WERI-Rb-1 (cell line): Measurements from ENCODE around the gene CEMIP.

ENCODE experiments used
- DNase-seq: peaks from one replicate; pipeline ENCODE4 v3.0.0-alpha.2; 2020
- H3K27ac ChIP-seq: fragments of 250-450 bp; sonication (Bioruptor Pico); 2 replicates; pipeline ENCODE4 v1.5.1; 2020; ENCODE audit warnings: mild to moderate bottlenecking, moderate library complexity
- H3K27me3 ChIP-seq: fragments of 250-450 bp; sonication (Bioruptor Pico); 2 replicates; pipeline ENCODE4 v1.5.1; 2021; ENCODE audit warnings: mild to moderate bottlenecking, low read depth, moderate library complexity; ENCODE audit not compliant: insufficient read depth, severe bottlenecking
- H3K36me3 ChIP-seq: fragments of 250-450 bp; sonication (Bioruptor Pico); 2 replicates; pipeline ENCODE4 v1.5.1; 2020; ENCODE audit warnings: mild to moderate bottlenecking, moderate library complexity
- H3K4me3 ChIP-seq: 2 replicates; pipeline ENCODE4 v1.5.1; 2011; ENCODE audit warnings: low read depth, mild to moderate bottlenecking, control low read depth, low read length
- H3K9me3 ChIP-seq: fragments of 250-450 bp; sonication (Bioruptor Pico); 2 replicates; pipeline ENCODE4 v1.5.1; 2021; ENCODE audit warnings: mild to moderate bottlenecking, moderate library complexity; ENCODE audit not compliant: severe bottlenecking
- TF ChIP-seq, protein P1 (sequence below): IDR thresholded peaks from 2 replicates; pipeline ENCODE4 v1.5.1; 2011; ENCODE audit warnings: low read depth, mild to moderate bottlenecking, control low read depth, inconsistent platforms, low read length

The CEMIP gene

DNA sequence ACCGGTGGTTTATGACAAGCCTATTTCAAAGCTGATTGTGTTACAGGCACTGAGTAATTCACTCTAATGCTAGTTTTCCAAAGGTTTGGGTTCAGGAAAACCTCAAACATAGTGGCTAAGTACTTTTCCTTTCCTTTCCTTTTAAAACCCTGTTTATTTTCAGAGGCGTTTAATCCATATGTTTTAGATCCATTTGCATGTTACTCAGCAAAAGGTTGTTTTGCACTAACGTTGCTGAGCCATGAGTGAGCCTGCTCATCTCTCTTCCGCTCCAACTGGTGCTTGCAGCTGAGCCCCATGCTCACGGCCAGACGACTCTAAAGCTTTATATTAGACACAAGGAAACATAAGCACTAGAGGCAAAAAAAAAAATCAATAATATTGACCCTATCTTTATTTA lies 9.4 kb downstream of the CEMIP start:
- Histone ChIP-seq H3K27ac (no peak overlapping the region), H3K27me3 (no peaks in the 10 kb centered on the region), H3K36me3 (no peaks in the 10 kb centered on the region), H3K4me3 (no peak overlapping the region), H3K9me3 (no peaks in the 10 kb centered on the region)
- TF ChIP-seq, protein P1, sequence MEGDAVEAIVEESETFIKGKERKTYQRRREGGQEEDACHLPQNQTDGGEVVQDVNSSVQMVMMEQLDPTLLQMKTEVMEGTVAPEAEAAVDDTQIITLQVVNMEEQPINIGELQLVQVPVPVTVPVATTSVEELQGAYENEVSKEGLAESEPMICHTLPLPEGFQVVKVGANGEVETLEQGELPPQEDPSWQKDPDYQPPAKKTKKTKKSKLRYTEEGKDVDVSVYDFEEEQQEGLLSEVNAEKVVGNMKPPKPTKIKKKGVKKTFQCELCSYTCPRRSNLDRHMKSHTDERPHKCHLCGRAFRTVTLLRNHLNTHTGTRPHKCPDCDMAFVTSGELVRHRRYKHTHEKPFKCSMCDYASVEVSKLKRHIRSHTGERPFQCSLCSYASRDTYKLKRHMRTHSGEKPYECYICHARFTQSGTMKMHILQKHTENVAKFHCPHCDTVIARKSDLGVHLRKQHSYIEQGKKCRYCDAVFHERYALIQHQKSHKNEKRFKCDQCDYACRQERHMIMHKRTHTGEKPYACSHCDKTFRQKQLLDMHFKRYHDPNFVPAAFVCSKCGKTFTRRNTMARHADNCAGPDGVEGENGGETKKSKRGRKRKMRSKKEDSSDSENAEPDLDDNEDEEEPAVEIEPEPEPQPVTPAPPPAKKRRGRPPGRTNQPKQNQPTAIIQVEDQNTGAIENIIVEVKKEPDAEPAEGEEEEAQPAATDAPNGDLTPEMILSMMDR = no peak
- no peak for DNase-seq

DNA sequence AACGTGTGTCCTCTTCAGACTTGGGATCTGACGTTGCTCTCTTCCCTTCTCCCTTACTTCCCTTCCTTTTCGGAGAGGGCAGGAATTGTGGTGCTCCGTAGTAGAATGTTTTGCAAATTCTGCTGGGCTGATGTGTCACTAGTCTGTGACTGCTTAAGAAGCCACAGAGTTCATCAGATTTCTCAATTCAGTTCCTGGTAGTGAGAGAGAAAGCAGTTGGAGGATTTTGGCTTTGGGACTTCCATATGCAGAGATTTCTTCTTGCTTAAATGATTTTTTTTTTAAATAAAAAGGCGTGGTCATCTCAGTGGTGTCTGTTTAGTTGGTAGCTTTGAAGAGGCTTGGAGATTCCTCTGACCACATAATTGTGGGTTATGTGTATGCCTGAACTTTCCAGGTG lies 10.1 kb downstream of the CEMIP start:
- no peak for DNase-seq
- no peak overlapping the region for H3K4me3 ChIP-seq
- no peaks in the 10 kb centered on the region for H3K9me3 ChIP-seq
- H3K27ac ChIP-seq = no peak overlapping the region
- no peaks in the 10 kb centered on the region for H3K36me3 ChIP-seq
- TF ChIP-seq, protein P1 = no peak
- H3K27me3 ChIP-seq = no peaks in the 10 kb centered on the region

DNA sequence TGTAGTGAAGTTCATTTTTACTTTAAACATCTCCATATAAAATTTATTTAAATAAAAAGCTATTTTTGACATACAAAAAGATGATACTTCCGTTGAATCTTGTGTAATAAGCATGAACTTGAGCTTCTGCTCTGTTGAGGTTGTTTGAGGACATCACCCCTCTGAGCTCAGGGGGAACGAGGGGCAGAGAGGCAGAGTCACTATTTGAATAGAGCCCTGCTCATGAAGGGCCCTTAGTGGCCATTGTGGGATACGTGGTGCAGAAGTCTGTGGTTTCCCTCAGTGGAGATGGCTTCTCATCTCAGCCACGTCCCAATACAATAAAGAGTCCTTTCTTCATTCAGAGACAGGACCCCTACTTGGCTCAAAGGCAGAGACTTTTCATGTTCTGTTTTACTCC lies 10.6 kb downstream of the CEMIP start:
- DNase-seq = no peak
- no peaks in the 10 kb centered on the region for H3K36me3 ChIP-seq
- no peaks in the 10 kb centered on the region for H3K27me3 ChIP-seq
- no peak overlapping the region for H3K4me3 ChIP-seq
- H3K9me3 ChIP-seq = no peaks in the 10 kb centered on the region
- no peak overlapping the region for H3K27ac ChIP-seq
- TF ChIP-seq, protein P1 = no peak

DNA sequence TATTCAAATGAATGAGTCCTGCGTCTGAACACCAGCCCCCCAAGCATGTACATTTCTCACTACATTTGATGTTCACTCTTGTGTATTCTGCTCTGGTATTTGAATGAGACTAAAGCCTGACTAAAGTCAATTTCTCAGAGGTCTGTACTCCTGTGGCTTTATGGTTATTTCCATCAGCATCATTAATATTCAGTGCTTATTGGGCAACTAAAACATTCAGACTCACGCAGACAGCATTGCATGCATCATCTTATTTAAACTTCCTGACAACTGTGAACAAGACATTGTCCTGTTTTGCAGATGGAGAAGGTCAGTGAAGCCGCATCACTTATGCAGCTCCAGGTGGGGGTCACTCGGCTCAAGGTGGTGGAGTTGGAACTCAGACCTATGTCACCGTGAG lies 11.1 kb downstream of the CEMIP start:
- Histone ChIP-seq H3K27me3 (no peaks in the 10 kb centered on the region), H3K9me3 (no peaks in the 10 kb centered on the region), H3K36me3 (no peaks in the 10 kb centered on the region), H3K27ac (no peak overlapping the region), H3K4me3 (no peak overlapping the region)
- DNase-seq = no peak
- TF ChIP-seq, protein P1 = no peak

DNA sequence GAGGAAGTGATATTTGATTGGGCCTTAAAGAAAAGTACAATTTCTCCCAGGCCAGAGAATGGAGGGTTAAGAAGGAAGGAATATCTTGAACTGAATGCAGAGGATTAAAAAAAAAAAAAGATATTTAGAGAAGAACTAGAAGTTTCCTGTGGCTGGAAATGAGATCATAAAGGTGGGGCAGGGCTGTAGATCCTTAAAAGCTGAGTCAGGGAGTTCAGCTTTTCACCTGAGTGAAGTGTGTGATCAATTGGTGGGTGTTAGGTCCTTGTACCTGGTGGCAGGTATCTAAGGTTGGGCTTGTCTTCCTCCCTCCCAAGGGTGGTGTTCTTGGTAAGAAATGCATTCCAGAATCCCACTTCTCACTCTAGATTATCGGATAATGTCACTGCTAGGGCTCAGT lies 11.8 kb downstream of the CEMIP start:
- H3K4me3 ChIP-seq = no peak overlapping the region
- TF ChIP-seq, protein P1 = no peak
- H3K36me3 ChIP-seq = no peaks in the 10 kb centered on the region
- H3K9me3 ChIP-seq = no peaks in the 10 kb centered on the region
- H3K27ac ChIP-seq = no peak overlapping the region
- H3K27me3 ChIP-seq = no peaks in the 10 kb centered on the region
- DNase-seq = no peak

DNA sequence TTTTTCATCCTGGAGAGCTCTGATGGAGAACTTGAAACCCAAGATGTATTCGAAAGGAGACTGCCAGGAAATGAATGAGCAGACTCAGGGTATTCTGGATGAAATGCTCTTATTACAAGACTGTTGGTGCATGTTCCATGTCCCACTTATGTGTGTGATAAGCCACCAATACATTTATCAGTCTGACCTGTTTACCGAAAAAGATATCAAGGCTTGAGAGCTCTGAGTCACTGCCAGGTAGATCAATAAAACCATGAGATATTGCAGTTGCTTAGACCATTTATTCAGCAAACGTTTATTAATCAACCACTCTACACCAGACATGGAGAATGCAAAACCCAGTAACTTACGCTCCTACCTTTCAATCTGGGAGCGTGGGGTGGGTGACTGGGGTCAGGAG lies 17.2 kb downstream of the CEMIP start:
- TF ChIP-seq, protein P1 = no peak
- Histone ChIP-seq H3K4me3 (no peak overlapping the region), H3K27ac (no peak overlapping the region), H3K27me3 (no peaks in the 10 kb centered on the region), H3K9me3 (no peaks in the 10 kb centered on the region), H3K36me3 (no peaks in the 10 kb centered on the region)
- no peak for DNase-seq
